ENCODE results near the gene ALG14.

- TF ChIP-seq POLR2A (IDR thresholded peaks at IDR 0.05) (no peak), CTCF (IDR thresholded peaks at IDR 0.05) (no peak)
These were observed 37.2 kb downstream of the ALG14 start for GRCh38 chr1:95035536-95035935.

Measured in esophagus squamous epithelium (tissue), 4 donors.